GM10248 (cell line): ENCODE data around the gene SYNE1.
"Not testable (repeated sequence)": the region's sequence is repeated elsewhere in the genome, so short reads cannot be mapped to it uniquely, and the experiment has no call there.

ENCODE experiments used
- CTCF ChIA-PET: fragments of 300-600 bp; sonication (Branson Sonifier 250); formaldehyde crosslinking; extraction: SDS; loops from one replicate; lab custom pipeline; 2021; ENCODE audit warnings: antibody characterized with exemption; lab: Yijun Ruan, JAX
- POLR2A ChIA-PET: fragments of 350-650 bp; sonication (Branson Sonifier 250); formaldehyde crosslinking; extraction: SDS; loops from one replicate; lab custom pipeline; 2020; ENCODE audit warnings: antibody characterized with exemption; lab: Yijun Ruan, JAX
- DNase-seq: peaks from one replicate; pipeline ENCODE4 v3.0.0; 2012; ENCODE audit errors: extremely low spot score
- TF ChIP-seq, protein P1 (sequence below): IDR thresholded peaks from 2 replicates; pipeline ENCODE4 v1.5.1; 2012; ENCODE audit warnings: mild to moderate bottlenecking, low read depth; ENCODE audit errors: extremely low read depth, missing control alignments, control extremely low read depth

SYNE1 gene

DNA sequence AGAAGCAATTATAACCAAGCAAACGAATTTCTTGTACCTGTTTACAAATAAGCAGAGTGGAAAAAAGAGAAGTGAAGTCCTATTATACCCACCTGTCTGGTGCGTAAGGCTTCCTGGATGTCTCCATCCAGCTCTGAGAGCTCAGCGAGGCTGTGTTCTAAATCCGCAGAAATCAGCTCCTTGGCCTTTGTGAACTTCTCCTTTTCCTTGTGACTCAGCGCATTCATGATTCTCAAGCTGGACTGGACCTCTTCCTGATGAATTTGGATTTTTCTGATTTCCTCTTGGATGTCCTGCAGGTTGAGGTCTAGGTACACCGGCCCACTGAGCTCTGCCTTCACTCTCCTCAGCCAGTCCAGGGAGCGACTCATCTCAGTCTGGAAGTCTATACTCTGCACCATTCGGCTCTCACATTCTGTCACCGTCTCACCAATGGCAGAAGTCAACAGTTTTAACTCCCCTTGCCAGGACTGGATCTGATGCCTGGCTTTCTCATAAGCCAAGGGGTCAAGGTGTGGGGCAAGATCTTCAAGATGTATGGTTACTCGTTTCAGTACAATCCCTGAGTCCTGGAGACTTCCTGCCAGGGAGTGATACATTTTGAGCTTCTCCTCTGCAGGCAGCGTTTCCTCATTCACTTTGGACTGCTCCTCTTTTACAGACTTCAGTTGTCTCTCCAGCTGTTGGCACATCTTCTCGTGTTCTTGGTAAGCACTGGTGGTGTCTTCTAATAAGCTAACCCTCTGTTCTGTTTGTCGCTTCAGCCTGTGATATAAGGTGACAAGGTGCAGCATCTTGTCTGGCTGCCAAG, 307.3 kb downstream of the SYNE1 start:
- CTCF ChIA-PET = interaction anchor here (1.1 to 6.5 kb wide), 3 partner anchors 8 to 28 kb away, joined by 3 to 49 read pairs (median 3); no protein-coding TSS in a partner anchor

DNA sequence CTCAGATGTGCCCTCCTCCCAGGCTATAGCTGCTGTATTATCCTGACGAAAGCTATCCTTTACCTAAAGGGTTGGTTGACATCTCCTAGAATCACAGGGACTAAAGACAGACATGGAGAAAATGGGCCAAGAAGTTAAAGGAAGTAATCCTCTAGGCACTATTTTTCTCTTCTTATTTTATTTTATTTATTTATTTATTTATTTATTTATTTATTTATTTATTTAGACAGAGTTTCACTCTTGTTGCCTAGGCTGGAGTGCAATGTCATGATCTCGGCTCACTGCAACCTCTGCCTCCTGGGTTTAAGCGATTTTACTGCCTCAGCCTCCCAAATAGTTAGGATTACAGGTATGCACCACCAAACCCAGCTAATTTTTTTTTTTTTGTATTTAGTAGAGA, 309.0 kb downstream of the SYNE1 start:
- DNase-seq, POLR2A ChIA-PET: not testable (repeated sequence)
- CTCF ChIA-PET = interaction anchor here (1.3 to 6.5 kb wide), 2 partner anchors 9 to 12 kb away, joined by 3 to 49 read pairs; no protein-coding TSS in a partner anchor

More for the DNA sequence above, 307.3 kb downstream of the SYNE1 start:
- POLR2A ChIA-PET = no interaction called here
- DNase-seq = no peak
- TF ChIP-seq, protein P1, sequence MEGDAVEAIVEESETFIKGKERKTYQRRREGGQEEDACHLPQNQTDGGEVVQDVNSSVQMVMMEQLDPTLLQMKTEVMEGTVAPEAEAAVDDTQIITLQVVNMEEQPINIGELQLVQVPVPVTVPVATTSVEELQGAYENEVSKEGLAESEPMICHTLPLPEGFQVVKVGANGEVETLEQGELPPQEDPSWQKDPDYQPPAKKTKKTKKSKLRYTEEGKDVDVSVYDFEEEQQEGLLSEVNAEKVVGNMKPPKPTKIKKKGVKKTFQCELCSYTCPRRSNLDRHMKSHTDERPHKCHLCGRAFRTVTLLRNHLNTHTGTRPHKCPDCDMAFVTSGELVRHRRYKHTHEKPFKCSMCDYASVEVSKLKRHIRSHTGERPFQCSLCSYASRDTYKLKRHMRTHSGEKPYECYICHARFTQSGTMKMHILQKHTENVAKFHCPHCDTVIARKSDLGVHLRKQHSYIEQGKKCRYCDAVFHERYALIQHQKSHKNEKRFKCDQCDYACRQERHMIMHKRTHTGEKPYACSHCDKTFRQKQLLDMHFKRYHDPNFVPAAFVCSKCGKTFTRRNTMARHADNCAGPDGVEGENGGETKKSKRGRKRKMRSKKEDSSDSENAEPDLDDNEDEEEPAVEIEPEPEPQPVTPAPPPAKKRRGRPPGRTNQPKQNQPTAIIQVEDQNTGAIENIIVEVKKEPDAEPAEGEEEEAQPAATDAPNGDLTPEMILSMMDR = no peak

DNA sequence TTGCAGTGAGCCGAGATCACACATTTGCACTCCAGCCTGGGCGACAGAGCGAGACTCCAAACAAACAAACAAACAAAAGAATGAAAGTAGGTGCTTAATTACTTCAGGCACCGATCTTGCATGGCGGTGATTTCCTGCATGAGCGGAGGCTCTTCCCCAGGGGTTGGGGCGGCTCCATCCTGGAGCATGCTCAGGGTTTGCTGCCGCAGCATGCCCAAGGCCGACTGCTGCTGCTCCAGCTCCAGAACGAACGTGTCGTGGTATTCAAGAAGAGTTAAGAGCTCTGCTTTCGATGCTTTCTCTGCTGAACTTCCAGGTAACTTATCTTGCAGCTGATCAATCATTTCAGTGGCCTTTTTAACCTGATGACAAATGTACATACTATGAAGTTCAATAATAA, 313.8 kb downstream of the SYNE1 start:
- ChIA-PET CTCF (interaction anchor here (0.9 to 1.3 kb wide), 3 partner anchors 15 to 25 kb away, joined by 3 to 7 read pairs (median 4); no protein-coding TSS in a partner anchor), POLR2A (no interaction called here)
- no peak for DNase-seq
- TF ChIP-seq, protein P1 = no peak

DNA sequence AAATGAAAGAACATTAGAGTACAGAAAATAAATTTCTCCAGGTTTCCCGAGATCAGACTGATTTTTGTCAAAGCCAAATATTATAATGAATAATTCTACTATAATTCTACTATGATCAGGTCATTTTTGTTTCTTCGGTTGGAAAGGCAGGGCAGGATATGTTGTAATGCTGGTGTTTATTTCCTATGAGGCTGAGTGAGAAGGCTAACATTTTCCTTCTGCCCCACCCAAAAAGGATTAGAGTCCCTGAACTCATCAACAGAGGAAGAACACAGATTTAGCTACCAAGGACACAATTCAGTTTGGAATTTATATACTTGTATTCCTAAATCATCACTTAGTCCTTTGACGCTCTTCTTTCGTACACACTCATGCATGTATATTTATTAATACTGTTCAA, 318.9 kb downstream of the SYNE1 start:
- ChIA-PET POLR2A (no interaction called here), CTCF (interaction anchor here (1.4 to 5.9 kb wide), 4 partner anchors 17 to 50 kb away, joined by 3 to 40 read pairs (median 13); no protein-coding TSS in a partner anchor)
- DNase-seq = no peak
- TF ChIP-seq, protein P1 = no peak

DNA sequence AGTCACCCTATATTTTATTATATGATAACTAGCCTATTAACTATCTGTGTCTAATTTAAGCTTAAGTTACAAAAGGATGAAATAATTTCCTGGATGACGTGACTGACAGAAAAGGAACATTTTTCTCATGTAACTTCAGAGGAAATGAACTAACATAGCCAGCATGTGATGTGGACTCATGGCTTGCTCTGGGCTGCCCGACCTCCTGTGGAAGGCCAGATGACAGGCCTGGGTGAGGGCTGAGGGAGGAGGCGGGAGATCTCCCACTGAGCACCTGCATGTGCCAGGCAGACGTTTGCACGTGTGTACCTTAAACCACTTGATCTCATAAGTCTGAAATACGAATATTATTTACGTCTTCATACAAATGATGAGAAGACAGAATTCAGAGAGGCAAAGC, 321.1 kb downstream of the SYNE1 start:
- CTCF ChIA-PET = interaction anchor here (0.7 to 5.9 kb wide), 5 partner anchors 12 to 150 kb away, joined by 3 to 40 read pairs (median 3); no protein-coding TSS in a partner anchor
- no peak for DNase-seq
- TF ChIP-seq, protein P1 = no peak

DNA sequence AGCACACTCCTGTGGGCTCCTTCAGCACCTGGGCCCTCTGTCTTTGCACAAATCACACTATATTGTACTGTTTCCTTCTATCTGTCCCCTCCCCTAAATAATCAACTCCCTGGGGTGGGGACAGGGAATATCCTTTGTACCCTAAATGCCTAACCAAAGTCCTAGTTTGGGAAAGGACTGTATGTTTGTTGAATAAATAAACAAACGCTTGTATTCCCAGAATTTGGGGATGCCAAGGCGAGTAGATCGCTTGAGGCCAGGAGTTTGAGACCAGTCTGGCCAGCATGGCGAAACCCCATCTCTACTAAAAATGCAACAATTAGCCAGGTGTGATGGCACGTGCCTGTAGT, 322.7 kb downstream of the SYNE1 start:
- ChIA-PET CTCF (interaction anchor here (1.1 to 1.2 kb wide), 2 partner anchors 13 to 24 kb away, joined by 5 read pairs; no protein-coding TSS in a partner anchor), POLR2A (no interaction called here)
- TF ChIP-seq, protein P1 = no peak
- no peak for DNase-seq

More for the DNA sequence above, 321.1 kb downstream of the SYNE1 start:
- POLR2A ChIA-PET = no interaction called here
